Esophagus squamous epithelium (tissue), 4 donors: Measurements from ENCODE around the gene SAP25.

ENCODE experiments used
- CTCF ChIP-seq, 6 experiments: fragments of 450-650 bp in 4 of 6; fragments of 200-600 bp in 2 of 6; sonication (generic) in 2 of 6; IDR thresholded peaks; one replicate each; pipeline ENCODE4 v1.5.1; 2016 to 2019; ENCODE audit warnings: antibody characterized with exemption in 6 of 6, mild to moderate bottlenecking in 4 of 6, moderate library complexity in 4 of 6
- POLR2A ChIP-seq, 4 donors: fragments of 450-650 bp; IDR thresholded peaks; one replicate each; pipeline ENCODE4 v1.6.1; 2017; ENCODE audit warnings: antibody characterized with exemption in 4 of 4, mild to moderate bottlenecking in 4 of 4, moderate library complexity in 3 of 4

DNA sequence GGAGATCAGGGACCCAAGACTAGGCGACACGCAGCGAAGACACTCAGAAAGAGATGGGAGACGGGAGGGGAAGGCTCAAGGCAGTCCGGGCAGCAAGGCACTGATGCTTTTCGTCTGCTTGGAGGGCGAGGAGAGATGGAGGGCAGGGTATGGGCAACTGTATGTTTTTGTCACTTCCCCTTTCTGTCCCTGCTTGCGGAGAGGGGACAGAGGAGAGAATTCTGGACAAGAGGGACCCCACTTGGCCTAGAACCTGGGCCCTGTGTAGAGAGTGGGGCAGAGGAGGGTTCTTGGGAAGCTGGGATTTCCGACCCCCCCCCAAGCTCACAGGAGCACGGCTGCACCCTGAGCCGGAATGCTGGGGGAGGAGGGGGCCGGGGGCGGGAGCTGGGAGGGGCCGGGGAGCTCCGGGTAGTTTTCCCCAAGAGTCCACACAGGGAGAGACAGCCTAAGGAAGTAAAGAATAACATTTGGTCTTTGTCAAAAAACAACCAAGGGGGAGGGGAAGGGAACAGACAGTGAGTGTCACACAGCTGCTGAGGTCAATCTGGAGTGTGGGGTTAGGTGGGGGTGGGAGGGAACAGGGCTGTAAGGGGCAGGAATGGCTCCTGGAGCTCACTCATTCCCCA lies 10.5 kb upstream of the SAP25 start:
- TF ChIP-seq CTCF (IDR thresholded peaks at IDR 0.05) (no peak), POLR2A (IDR thresholded peaks at IDR 0.05) (no peak)
